Head of caudate nucleus (tissue), 42 donors: Measurements from ENCODE around the gene AUTS2.

ENCODE experiments used
- DNase-seq, 42 donors: peaks; one replicate each; pipeline versions ENCODE4 v3.0.0 to v3.0.0-alpha.2; 2020 to 2021; ENCODE audit warnings: mixed read lengths in 7 of 42
- intact Hi-C: fragments of 100-400 bp; cut with DNase I; formaldehyde crosslinking; loops from one replicate; pipeline ENCODE4 v1.15.0; 2022

The AUTS2 gene

DNA sequence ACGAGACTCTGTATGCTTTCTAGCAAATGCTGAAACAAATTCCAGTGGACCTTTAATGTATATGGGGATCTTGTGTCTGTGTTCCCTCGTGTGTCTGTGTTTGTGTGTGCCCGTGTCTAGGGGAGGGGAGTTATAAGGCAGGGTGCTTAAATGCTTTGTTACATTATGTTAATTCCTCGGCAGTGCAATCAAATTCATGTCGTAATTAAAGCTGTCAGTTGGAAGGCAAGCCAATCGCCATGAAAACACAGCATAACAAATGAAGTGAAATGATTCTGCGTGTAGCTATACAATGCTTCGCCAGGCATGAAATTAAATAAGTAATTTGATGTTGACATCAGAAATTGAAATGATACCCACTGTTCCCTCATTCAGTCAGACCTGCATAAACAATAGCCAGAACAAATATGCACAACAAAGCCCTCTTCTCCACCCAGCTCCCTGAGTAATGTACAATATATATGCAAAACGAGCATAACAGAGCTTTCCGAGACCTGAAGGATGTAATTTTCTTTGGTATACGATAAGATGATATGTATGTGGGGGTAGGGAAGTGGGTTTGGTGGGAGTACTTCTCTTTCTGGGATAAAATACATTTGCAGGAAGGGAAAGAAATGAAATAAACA is 534.1 kb downstream of the AUTS2 start:
- intact Hi-C loops: no loop called here

GRCh38 chr7:70132852-70133690 is 534.8 kb downstream of the AUTS2 start:
- intact Hi-C loops: no loop called here
- DNase-seq: peak in 26 of 42 donors; percentile 4 to 73 (median 32)

More for the DNA sequence above, 534.1 kb downstream of the AUTS2 start:
- no peak for DNase-seq

- intact Hi-C loops: no loop called here
- DNase-seq: peak in 1 of 42 donors; percentile 4
Measured at GRCh38 chr7:70134029-70134770, 535.9 kb downstream of the AUTS2 start.

DNA sequence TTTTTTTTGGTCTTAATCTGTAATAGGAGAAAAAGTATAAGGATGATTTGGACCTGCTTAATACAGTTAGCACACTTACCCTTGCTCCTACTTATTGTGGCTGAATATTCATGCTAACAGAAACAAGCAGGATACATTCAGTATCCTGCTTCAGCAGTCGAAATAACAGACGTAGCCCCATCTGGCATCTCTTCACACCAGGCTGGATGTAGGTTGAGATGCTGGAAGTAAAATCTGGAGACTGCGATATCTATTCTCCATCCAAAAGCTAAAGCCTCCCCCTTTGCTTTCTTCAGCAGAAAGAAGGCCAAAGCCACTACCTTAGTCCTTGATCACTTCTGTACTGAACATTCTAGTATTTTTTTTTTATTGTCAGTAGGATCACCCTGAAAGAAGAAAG is 537.4 kb downstream of the AUTS2 start:
- DNase-seq: no peak
- intact Hi-C loops: no loop called here

DNA sequence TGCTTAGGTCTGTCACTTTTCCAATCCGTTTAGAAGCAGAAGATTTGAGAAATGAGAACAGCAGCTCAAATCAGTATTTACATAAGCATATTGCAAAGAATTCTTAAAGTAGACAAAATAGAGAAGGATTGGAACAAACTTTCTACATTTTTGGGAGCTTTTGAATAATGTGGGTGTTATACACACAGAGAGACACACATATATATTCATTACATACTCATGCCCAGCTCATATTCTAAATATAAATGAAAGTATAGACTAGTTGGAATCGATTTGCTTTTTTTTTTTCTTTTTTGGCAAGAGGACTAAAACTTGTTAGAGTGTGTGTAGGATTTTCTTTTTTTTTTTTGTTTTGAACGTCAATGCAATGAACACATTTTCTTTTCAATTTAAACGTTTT is 538.9 kb downstream of the AUTS2 start:
- intact Hi-C loops: no loop called here
- DNase-seq: no peak

DNA sequence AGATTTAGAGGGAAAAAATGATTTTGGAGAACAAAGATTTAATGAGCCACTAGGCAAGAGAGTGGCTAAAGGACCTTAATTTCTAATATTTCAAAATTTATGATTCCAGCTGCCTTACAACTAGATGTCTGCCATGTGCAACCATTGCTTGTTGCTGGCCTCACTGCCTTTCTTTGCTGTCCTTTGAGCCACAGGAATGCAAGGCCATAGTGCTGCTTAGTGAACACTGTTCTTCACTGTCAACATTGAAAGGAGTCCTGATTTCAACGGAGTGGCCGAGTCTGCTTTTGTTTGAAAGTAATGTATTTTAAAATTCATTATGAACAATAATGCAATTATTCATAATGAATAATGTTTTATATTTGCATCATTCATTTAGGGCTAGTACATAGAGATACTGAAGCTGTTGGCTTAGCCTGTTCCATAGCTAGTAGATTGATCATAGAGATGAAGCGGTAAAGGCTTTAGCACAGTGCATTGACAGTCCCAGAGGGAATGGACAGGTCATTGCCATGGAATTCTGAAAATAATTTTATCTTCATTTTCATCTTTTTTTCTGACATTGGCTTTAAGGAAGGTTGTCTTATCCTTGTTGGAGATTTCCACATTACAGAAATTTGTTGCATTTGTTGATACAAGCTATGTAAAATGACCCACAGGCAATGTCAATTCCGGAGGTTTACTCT is 544.1 kb downstream of the AUTS2 start:
- DNase-seq: no peak
- intact Hi-C loops: no loop called here

GRCh38 chr7:70143075-70144044 is 545.1 kb downstream of the AUTS2 start:
- DNase-seq: no peak
- intact Hi-C loops: no loop called here

DNA sequence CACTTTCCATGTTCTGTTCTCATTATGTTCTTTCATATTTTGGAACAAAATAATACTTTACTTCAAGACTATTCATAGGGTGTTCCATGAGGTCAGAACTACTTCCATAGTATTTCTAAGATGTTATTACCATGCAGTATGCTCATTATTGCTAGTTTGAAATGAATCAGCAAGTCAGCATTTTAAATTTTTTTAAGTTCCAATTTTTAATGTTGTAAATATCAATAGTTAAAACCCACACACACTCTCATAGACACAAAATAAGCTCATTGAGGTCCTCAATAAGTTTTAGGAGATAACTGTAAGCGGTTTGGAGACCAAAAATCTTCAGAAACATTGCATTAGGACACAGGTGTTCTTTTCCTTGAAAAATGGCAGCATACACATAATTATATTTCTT is 550.7 kb downstream of the AUTS2 start:
- no peak for DNase-seq
- intact Hi-C loops: no loop called here

GRCh38 chr7:70152313-70152712 is 554.0 kb downstream of the AUTS2 start:
- no peak for DNase-seq
- intact Hi-C loops: no loop called here

DNA sequence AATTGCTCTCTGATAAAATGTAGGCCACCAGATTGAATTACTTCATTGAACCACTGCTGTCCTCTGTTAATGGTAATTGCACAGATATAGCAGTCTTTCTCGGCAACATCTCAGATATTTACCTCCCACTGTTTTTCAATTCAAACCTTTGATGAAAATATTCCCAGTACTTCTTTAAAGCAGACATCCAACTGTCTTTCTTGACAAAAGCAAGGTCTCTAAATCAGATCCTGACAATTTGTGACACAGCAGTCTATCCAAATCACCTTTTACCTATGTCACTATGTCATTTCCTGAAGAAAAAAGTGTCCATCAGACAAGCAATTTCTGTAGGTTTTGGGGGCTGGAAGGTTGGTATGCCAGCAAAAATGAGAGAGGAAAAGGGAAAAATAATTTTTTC is 555.7 kb downstream of the AUTS2 start:
- no peak for DNase-seq
- intact Hi-C loops: no loop called here

DNA sequence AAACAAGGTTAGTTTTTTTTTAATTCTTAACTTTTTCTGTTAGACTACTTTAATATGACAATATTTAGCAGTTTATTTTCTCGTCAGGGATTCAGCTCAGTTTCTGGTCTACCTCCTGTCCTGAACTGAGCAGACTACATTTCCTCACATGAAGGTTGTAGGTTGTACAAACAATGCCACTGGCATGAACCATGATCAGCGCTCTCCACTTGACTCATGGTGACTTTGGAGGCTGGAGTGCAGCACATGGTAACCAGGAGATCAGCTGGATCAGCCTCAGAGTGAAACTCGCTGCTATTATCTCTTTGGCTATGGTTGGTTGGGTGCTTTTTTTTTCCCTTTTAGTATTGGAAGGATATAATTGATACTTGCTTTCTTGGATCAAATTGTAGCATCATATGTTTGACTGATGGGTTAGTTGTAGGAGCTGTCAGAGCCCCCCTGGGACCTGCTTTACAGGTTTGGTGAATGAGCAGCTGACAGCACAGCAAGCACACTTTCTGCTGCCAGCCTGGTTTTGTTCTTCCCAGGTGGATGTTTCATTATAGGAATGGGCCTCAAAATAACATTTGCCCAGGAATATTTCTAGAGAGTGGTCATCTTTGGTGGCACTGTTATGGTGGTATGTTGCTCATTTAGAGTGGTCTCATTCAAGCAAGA is 556.4 kb downstream of the AUTS2 start:
- intact Hi-C loops: no loop called here
- DNase-seq: no peak

DNA sequence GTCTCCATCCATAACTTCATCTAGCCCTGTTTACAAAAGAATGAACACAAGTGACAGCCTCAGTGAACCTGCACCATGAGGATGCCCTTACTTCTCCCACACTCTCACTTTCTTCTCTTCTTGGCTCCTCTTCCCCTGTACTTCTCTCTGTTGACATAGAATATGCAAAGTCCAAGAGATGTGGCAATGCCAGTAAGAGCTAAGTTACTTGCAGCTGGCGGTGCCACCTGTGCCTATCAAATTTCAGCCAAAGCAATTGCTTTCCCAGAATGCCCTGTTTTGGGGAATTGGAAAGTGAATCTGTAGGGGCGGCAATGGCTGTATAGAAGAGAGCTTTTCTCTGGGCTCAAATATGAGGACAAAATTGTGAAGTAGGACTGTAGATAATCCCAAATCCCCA is 557.8 kb downstream of the AUTS2 start:
- DNase-seq: no peak
- intact Hi-C loops: no loop called here

GRCh38 chr7:70159121-70159520 is 560.8 kb downstream of the AUTS2 start:
- intact Hi-C loops: no loop called here
- DNase-seq: no peak

GRCh38 chr7:70165477-70166170 is 567.3 kb downstream of the AUTS2 start:
- intact Hi-C loops: no loop called here
- no peak for DNase-seq

DNA sequence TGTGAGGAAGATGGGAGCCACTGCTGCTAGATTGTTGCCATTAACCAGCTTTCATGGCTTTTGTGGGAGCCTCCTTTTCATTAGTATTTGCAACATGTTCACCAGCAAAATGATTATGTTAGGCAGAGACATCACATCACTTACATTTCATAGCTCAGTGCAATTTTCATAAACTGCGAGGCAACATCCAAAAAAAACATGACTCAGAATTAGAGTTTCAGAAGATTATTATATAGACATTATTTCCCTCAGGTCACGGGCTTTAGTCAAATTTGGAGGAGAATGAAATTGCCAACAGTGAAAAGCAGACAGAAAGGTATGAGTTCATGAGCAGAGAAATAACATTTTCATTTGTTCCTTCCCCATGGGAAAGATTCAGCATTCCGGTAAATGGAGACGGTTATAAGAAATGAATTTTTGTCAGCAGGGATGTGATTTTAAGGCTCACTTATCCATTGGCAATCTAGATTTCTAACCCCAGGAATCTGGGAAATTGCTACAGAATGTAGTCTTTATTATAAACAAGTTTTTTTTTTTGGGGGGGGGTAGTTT is 573.2 kb downstream of the AUTS2 start:
- intact Hi-C loops: no loop called here
- no peak for DNase-seq

DNA sequence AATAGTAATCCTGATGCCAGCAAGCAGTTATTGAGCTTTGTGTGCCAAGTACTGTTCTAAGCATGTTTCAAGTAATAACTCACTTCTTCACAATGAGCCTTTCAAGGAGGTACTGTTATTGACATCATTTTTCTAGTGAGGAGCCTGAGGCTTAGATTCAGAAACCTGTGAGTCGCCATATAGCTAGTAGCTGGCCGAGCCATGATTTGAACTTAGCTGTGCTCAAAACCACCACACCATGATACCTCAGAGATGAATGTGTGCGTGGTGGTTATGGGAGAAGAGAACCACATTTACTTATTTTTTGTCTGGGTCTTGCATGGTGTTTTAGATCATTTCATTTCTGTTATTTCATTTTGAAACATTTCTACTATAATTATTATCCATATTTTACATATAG is 578.9 kb downstream of the AUTS2 start:
- intact Hi-C loops: no loop called here
- DNase-seq: no peak

- DNase-seq: no peak
- intact Hi-C loops: no loop called here
Measured at GRCh38 chr7:70178211-70178610, 579.9 kb downstream of the AUTS2 start.
